NT2/D1 (cell line): Measurements from ENCODE around the gene BAZ2B.

Experiments
- SUZ12 ChIP-seq: IDR thresholded peaks from 2 replicates; pipeline ENCODE4 v1.6.1; 2011; ENCODE audit not compliant: insufficient read length, insufficient read depth; ENCODE audit errors: extremely low read depth
- YY1 ChIP-seq: IDR thresholded peaks from 2 replicates; pipeline ENCODE4 v1.6.1; 2011; ENCODE audit not compliant: insufficient read length, insufficient read depth

GRCh38 chr2:159558479-159558878 lies 57.9 kb downstream of the BAZ2B start:
- TF ChIP-seq SUZ12, result no peak
- no peak for TF ChIP-seq YY1
